Karpas-422 (cell line): ENCODE results near the gene SLFN13. TPM values are rescaled to one million over a fixed set of nuclear protein-coding genes. Genes with fewer than 3 reads are reported as not detected.

Experiments
- DNase-seq: peaks from one replicate; pipeline ENCODE4 v3.0.0-alpha.2; 2015
- H2AFZ ChIP-seq: fragments of 200-600 bp; sonication (generic); 2 replicates; pipeline ENCODE4 v1.6.1; 2014; ENCODE audit warnings: antibody characterized with exemption, low read length, mixed read lengths
- H3K27ac ChIP-seq: fragments of 200-600 bp; sonication (generic); 2 replicates; pipeline ENCODE4 v1.5.1; 2014; ENCODE audit warnings: mild to moderate bottlenecking, low read length, moderate library complexity
- H3K27me3 ChIP-seq: fragments of 200-600 bp; sonication (generic); 2 replicates; pipeline ENCODE4 v1.6.1; 2014; ENCODE audit warnings: low read length, mixed read lengths
- H3K36me3 ChIP-seq: fragments of 200-600 bp; sonication (generic); 2 replicates; pipeline ENCODE4 v1.6.1; 2014; ENCODE audit warnings: low read length, mixed read lengths; ENCODE audit not compliant: insufficient read depth
- H3K4me1 ChIP-seq: fragments of 200-600 bp; sonication (generic); 2 replicates; pipeline ENCODE4 v1.6.1; 2014; ENCODE audit warnings: mild to moderate bottlenecking, low read length, mixed read lengths
- H3K4me2 ChIP-seq: fragments of 200-600 bp; sonication (generic); 2 replicates; pipeline ENCODE4 v1.6.1; 2014; ENCODE audit warnings: low read length, low read depth, mild to moderate bottlenecking; ENCODE audit not compliant: poor library complexity, severe bottlenecking
- H3K4me3 ChIP-seq: fragments of 200-600 bp; sonication (generic); 2 replicates; pipeline ENCODE4 v1.5.1; 2014; ENCODE audit warnings: mild to moderate bottlenecking, antibody characterized with exemption, low read length, mixed read lengths
- H3K79me2 ChIP-seq: fragments of 200-600 bp; sonication (generic); 2 replicates; pipeline ENCODE4 v1.6.1; 2014; ENCODE audit warnings: mild to moderate bottlenecking, low read length, mixed read lengths
- H3K9ac ChIP-seq: fragments of 200-600 bp; sonication (generic); 2 replicates; pipeline ENCODE4 v1.6.0; 2014; ENCODE audit warnings: low read length
- H3K9me2 ChIP-seq: fragments of 200-600 bp; sonication (generic), shearing (Covaris generic); replicated peaks from 2 replicates; pipeline ENCODE4 v1.6.0; 2014; ENCODE audit warnings: mild to moderate bottlenecking, low read length, moderate library complexity; ENCODE audit not compliant: insufficient read depth
- H3K9me3 ChIP-seq: fragments of 300-700, 200-600 bp; sonication (generic); 2 replicates; pipeline ENCODE4 v1.6.1; 2014; ENCODE audit warnings: low read length, mixed read lengths
- H4K20me1 ChIP-seq: fragments of 200-600 bp; sonication (generic); 2 replicates; pipeline ENCODE4 v1.6.1; 2014; ENCODE audit warnings: mild to moderate bottlenecking, antibody characterized with exemption, low read length, low read depth; ENCODE audit not compliant: insufficient read depth
- total RNA-seq: library from RNA; depleted of rRNA; stranded (reverse); fragments of >200 nt; shearing (Covaris generic); gene quantifications from 2 replicates; pipeline ENCODE4 v1.2.3, GENCODE V29; 2014; ENCODE audit warnings: low replicate concordance

Gene SLFN13
- total RNA-seq, 1 experiment from 2014 or later: 0.30 TPM

GRCh38 chr17:35449371-35449931 is 885 bp upstream of the SLFN13 start:
- Histone ChIP-seq H3K9me2 (no peaks in the 10 kb centered on the region), H3K4me3 (no peak overlapping the region), H2AFZ (no peak overlapping the region), H3K4me2 (no peak overlapping the region), H3K27ac (no peak overlapping the region), H3K36me3 (no peaks in the 10 kb centered on the region), H3K27me3 (0 out of 2 replicates have a peak, but pooled peaks cover 3% of the 10 kb centered on the region), H3K9ac (no peak overlapping the region), H3K9me3 (no peaks in the 10 kb centered on the region), H3K79me2 (no peaks in the 10 kb centered on the region), H4K20me1 (no peaks in the 10 kb centered on the region), H3K4me1 (no peaks in the 10 kb centered on the region)
- DNase-seq: no peak

GRCh38 chr17:35448899-35449227 is 297 bp upstream of the SLFN13 start:
- Histone ChIP-seq H3K79me2 (no peaks in the 10 kb centered on the region), H3K9ac (no peak overlapping the region), H3K4me2 (no peak overlapping the region), H3K9me2 (no peaks in the 10 kb centered on the region), H3K27me3 (0 out of 2 replicates have a peak, but pooled peaks cover 3% of the 10 kb centered on the region), H3K36me3 (no peaks in the 10 kb centered on the region), H3K4me1 (no peaks in the 10 kb centered on the region), H3K9me3 (no peaks in the 10 kb centered on the region), H3K27ac (no peak overlapping the region), H2AFZ (no peak overlapping the region), H3K4me3 (no peak overlapping the region; the same call in 1 of the 2 replicates), H4K20me1 (no peaks in the 10 kb centered on the region)
- no peak for DNase-seq

GRCh38 chr17:35447499-35447898 is 1.1 kb downstream of the SLFN13 start:
- H3K9me3 ChIP-seq: no peaks in the 10 kb centered on the region
- H4K20me1 ChIP-seq: no peaks in the 10 kb centered on the region
- DNase-seq: no peak
- H3K9ac ChIP-seq: no peak overlapping the region
- H3K27ac ChIP-seq: no peak overlapping the region
- no peaks in the 10 kb centered on the region for H3K36me3 ChIP-seq
- no peaks in the 10 kb centered on the region for H3K9me2 ChIP-seq
- H3K4me1 ChIP-seq: no peaks in the 10 kb centered on the region
- no peak overlapping the region for H2AFZ ChIP-seq
- no peaks in the 10 kb centered on the region for H3K27me3 ChIP-seq
- H3K4me3 ChIP-seq: no peak overlapping the region
- no peak overlapping the region for H3K4me2 ChIP-seq
- no peaks in the 10 kb centered on the region for H3K79me2 ChIP-seq

- Histone ChIP-seq H3K79me2 (no peaks in the 10 kb centered on the region), H3K4me1 (no peaks in the 10 kb centered on the region), H3K4me3 (no peak overlapping the region), H3K9me3 (no peaks in the 10 kb centered on the region), H2AFZ (no peak overlapping the region), H3K36me3 (no peaks in the 10 kb centered on the region), H3K27ac (no peak overlapping the region), H3K27me3 (no peaks in the 10 kb centered on the region), H4K20me1 (0 out of 2 replicates have a peak, but pooled peaks cover 3% of the 10 kb centered on the region), H3K9me2 (no peaks in the 10 kb centered on the region), H3K9ac (no peak overlapping the region), H3K4me2 (no peak overlapping the region)
- DNase-seq: no peak
These were observed 10.1 kb downstream of the SLFN13 start for GRCh38 chr17:35438433-35438832.

GRCh38 chr17:35433075-35433894 is 15.3 kb downstream of the SLFN13 start:
- H3K4me1 ChIP-seq: no peaks in the 10 kb centered on the region
- no peak overlapping the region for H3K27ac ChIP-seq
- DNase-seq: no peak

GRCh38 chr17:35432176-35433074 is 16.1 kb downstream of the SLFN13 start, which contains the start of gene SLFN12:
Gene SLFN12 (minus strand): TSS chr17:35432500. CDS start chr17:35423028, 9,472 bp downstream.
- Histone ChIP-seq H3K4me2 (no peak within 1 kb of the TSS), H2AFZ (no peak within 1 kb of the TSS), H3K27me3 (no peaks in the 10 kb centered on the region), H4K20me1 (0 out of 2 replicates have a peak, but pooled peaks cover 3% of the 10 kb centered on the region), H3K9me2 (no peaks in the 10 kb centered on the region), H3K9me3 (no peaks in the 10 kb centered on the region), H3K9ac (no peak within 1 kb of the TSS), H3K27ac (no peak within 1 kb of the TSS), H3K79me2 (no peaks in the 10 kb centered on the region), H3K36me3 (no peaks in the 10 kb centered on the region), H3K4me1 (no peaks in the 10 kb centered on the region), H3K4me3 (no peak within 1 kb of the TSS)
- no peak for DNase-seq

More at GRCh38 chr17:35433075-35433894, 15.3 kb downstream of the SLFN13 start:
- Histone ChIP-seq H4K20me1 (0 out of 2 replicates have a peak, but pooled peaks cover 3% of the 10 kb centered on the region), H2AFZ (no peak overlapping the region), H3K9me2 (no peaks in the 10 kb centered on the region), H3K36me3 (no peaks in the 10 kb centered on the region), H3K27me3 (no peaks in the 10 kb centered on the region), H3K79me2 (no peaks in the 10 kb centered on the region), H3K9ac (no peak overlapping the region), H3K9me3 (no peaks in the 10 kb centered on the region), H3K4me2 (no peak overlapping the region), H3K4me3 (no peak overlapping the region)

- Histone ChIP-seq H3K4me3 (no peak overlapping the region), H3K9me3 (no peaks in the 10 kb centered on the region), H2AFZ (no peak overlapping the region), H3K36me3 (no peaks in the 10 kb centered on the region), H3K79me2 (no peaks in the 10 kb centered on the region), H4K20me1 (no peaks in the 10 kb centered on the region), H3K27ac (no peak overlapping the region), H3K27me3 (no peaks in the 10 kb centered on the region), H3K9me2 (no peaks in the 10 kb centered on the region), H3K4me1 (no peaks in the 10 kb centered on the region), H3K9ac (no peak overlapping the region), H3K4me2 (no peak overlapping the region)
- DNase-seq: no peak
These were observed 18.9 kb downstream of the SLFN13 start for GRCh38 chr17:35429702-35430101.

- H3K79me2 ChIP-seq: no peaks in the 10 kb centered on the region
- no peaks in the 10 kb centered on the region for H3K9me3 ChIP-seq
- no peak overlapping the region for H3K27ac ChIP-seq
- no peak overlapping the region for H3K9ac ChIP-seq
- H3K36me3 ChIP-seq: no peaks in the 10 kb centered on the region
- H3K4me1 ChIP-seq: no peaks in the 10 kb centered on the region
- H3K9me2 ChIP-seq: no peaks in the 10 kb centered on the region
- DNase-seq: no peak
- no peaks in the 10 kb centered on the region for H4K20me1 ChIP-seq
- no peak overlapping the region for H3K4me2 ChIP-seq
- no peak overlapping the region for H2AFZ ChIP-seq
- H3K4me3 ChIP-seq: no peak overlapping the region
- no peaks in the 10 kb centered on the region for H3K27me3 ChIP-seq
These were observed 20.3 kb downstream of the SLFN13 start for GRCh38 chr17:35428229-35428628.
